HG03460 (cell line): ENCODE data around the gene IDH2.

Experiments used
- ATAC-seq: cut with Tn5 transposase; IDR thresholded peaks from one replicate; pipeline ENCODE4 v1.9.1; 2021; ENCODE audit not compliant: unreplicated experiment

The IDH2 gene

DNA sequence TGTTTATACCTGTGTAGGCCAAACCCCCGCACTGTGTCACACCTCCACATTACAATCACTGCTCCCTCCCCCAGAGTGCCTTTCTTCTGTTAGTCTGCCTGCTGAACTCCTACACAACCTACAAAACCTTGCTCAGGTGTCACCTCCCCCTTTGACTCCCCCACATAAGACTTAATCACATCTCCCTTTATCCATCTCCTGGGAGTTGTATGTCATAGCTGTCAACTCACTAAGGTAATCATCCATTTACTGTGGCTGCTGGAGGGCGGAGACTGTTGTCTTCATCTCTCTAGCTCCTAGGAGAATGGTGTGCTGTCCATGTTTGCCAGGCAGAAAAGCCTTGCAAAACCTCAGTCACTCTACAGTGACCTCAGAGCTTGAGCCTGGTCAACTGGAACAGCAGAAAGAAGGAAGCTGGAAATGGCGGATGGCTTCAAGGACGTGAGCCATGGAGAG, 57.3 kb downstream of the IDH2 start:
- no peak for ATAC-seq

DNA sequence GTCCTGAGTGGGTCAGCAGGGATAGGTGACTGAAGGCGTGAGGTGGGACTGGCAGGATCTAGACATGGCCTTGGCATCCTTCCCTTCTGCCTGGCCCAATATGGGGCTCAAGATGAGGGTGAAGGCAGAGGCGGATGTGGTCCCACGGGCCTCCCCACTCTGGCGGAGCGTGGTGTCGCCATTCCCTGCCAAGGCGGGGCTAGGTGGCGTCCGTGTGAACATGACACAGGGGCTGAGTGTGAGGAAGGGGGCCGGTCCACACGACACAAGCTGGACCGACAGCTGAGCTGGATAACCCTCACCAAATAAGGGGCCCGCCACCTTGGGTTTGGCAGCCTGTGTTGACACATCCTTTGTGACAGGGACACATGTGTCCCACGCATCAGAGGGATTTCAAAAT, 58.1 kb downstream of the IDH2 start:
- ATAC-seq, result no peak

DNA sequence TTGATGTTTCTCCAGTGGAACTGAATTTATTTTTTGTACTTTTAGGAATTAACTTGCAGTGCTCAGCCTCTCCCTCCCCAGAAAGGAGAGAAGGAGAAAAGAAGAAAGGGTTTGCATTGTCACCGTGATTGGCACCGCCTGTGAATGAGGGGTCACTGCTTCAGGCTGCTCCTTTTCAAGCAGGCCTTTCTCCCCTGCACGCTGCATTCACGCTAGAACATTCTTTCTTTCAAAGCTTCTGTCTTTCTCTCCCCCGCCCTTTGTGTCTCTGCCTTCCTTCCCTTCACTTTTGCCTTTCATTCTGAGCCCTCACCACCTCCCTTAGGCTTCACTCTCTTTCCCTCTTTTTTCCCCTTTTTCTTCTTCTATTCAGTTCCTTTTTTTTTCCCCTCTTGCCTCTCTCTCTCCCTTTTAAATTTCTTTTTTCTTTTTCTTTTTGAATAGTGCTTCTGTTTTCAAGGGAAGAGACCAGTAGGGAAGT, 58.7 kb downstream of the IDH2 start:
- ATAC-seq, result no peak

DNA sequence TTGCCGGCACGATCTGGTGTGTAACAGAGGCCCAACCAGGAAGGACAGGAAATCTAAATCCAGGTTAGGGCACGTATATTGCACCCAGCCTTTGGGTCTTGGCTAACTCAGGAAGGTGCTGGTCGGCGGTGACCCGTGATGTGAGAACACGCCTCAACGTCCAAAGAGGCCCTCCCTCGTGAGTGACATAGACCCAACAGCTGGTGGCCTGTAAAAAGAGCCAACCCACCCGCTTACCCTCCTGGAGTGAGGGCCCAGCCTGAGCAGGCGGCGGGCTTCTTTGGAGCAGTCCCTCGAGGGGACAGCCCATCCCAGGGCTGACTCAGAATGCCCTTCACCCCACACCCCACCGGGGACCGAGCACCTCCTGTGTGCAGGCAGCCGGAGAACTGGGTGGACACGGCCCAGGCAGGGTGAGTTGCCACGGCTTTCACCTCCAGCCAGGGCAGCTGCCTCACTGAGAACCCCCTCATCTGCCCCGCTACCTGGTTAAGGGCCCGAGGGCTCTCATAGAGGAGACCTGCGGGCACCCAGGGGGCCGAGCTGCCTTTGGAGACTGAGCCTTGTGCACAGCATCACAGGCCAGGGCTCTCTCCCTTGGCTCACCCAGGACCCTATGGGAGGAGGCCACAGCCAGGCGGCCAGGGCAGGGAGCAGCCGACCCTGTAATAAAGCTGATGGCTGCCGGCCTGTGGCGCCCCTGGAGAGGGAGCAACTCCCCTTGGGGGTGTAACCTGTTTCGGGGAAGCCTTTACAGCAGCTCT, 59.3 kb downstream of the IDH2 start:
- ATAC-seq, result no peak

DNA sequence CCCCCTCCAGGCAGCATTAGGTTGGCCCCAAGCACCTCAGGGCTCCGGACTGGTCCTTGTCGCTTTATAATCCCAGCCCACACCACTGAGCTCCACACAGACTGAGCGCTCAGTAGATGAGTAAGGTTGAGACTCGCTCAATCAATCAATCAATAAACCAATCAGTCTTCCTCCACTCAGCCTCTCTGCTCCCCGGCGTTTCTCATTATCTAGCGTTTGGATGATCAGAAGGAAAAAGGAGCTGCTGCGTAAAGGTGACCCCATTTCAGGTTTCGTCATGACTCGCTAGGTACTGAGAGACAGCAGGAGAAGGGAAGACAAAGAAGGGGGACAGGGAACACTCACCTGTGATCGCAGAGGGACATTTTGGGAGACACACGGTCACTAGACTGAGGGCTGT, 59.9 kb downstream of the IDH2 start:
- ATAC-seq, result no peak

DNA sequence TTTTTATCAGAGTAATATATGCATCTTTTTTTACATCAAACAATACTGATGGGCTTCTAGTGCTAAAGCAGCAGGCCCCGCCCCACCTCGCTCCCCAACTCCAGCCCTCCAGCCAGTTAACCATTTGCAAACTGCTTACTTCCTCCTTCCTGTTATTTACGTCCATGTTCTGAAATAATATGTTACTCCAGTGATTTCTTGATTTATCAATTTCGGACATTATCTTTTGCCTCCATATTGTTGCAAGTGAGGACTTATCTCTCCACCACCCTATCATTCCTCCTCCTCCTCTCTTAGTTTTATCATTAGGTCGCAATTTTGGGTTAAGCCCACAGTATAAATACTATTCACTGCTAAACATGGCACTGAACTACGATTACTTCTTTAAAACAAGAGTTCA, 61.6 kb downstream of the IDH2 start:
- no peak for ATAC-seq

DNA sequence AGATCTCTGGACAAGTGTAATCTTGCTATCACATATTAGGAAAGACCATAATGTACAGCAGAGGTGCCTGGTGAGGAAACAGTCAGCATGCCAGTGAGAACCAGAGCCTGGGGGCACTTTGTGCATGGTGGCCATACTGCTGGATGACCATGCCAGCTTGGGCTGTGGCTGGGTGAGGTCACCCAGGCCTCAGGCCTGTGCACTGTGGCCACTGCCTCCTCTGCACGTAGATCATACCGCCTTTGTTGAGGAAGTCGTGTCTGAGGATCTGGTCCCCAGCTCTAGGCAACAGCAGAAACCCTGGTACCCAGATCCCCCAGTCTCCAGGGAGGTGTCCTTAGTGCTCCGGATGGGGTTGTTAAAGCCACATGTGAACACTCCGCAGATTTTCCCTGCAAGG, 62.3 kb downstream of the IDH2 start:
- ATAC-seq, result no peak

DNA sequence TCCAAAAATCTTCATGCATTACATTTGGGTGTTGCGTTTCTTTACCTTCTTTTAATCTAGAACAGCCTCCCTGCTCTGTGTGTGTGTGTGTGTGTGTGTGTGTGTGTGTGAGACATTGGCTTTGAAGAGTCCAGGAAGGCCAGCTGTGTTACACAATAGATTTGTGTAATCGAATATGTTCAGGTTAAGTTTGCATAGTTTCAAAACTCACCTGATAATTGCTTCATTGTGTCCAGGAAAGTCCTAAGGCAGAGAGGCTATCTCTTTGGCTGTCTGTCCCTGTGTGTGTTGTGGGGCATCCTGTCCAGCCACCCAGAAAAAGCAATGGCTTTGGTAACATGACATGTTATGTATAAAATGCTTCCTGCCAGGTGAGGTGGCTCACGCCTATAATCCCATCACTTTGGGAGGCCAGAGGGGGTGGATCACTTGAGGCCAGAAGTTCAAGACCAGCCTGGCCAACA, 63.6 kb downstream of the IDH2 start:
- no peak for ATAC-seq

DNA sequence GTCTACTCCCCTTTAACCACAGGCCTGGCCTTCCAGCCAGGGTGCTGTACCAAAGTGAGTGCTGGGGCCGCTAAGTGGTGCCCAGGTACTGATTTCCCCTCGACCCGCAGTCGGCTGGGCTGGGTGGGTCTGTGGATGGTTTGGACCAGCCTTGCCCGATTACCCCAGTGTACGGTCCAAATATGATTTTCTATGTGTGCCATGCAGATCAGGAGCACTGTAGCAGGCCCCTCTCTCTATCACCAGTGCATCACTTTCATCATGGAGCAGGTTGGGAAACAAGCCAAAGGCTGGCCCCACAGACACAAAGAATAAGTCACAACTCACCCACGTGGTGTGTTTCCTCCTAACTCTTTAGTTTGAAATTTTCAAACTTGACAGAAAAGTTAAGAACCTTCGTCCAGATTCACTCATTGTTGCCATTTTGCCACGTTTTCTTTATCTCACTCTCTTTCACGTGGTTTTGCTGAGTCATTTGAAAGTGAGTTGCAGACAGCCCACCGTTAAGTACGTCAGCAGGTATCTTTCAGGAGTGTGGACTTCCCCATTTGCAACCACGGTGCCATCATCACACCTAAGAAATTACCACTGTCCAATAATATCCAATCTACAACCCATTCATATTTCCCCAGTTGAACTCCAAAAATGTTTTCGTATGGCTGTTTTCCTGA, 64.2 kb downstream of the IDH2 start:
- ATAC-seq, result no peak

DNA sequence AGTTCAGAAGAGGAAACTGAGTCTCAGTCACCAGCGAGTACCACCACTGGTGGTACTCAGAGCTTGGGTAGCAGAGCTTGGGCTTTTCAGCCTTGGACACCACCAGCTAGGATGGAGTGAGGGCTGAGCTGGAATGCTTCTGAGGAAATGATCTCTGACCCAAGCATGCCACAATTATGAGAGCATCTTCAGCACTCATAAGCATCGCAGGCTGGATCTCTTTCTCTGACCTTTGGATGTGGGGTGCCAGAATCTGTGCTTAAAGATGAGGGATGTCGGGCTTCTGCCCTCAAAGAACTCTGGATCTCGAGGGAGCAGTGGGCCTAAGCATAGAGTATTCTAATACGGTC, 64.8 kb downstream of the IDH2 start:
- no peak for ATAC-seq

DNA sequence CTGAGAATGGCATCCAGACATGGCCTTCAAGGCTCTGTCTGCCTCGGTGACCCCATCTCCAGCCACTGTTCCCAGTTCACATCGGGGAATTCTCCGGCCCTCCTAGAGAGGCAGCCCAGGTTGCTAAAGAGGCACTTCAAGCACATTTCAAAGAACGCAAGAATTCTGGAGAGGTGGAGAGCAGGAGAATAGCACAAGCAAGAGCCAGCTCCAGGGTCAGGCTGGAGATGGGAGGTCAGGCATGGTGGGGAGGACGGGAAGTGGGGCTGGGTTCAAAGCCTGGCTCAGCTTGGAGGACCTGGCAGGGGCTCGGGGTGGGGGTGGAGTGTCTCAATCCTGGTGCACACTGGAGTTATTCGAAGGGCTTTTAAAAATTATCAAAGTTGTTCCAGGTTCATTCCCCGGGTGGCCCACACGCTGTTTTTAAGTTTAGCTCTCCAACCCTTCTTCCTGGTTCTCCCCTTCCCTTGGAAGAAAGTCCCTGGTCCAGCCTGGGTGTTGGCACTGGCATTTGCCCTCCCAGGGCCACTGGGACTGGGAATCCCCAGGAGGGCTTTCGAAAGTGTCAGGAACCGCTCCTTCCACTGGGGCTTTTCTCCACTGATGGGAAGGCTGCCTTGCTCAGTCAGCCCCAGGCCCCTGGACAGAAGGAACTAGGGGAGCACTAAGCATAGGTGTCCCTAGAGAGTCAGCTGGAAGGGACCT, 65.3 kb downstream of the IDH2 start:
- ATAC-seq, result no peak

DNA sequence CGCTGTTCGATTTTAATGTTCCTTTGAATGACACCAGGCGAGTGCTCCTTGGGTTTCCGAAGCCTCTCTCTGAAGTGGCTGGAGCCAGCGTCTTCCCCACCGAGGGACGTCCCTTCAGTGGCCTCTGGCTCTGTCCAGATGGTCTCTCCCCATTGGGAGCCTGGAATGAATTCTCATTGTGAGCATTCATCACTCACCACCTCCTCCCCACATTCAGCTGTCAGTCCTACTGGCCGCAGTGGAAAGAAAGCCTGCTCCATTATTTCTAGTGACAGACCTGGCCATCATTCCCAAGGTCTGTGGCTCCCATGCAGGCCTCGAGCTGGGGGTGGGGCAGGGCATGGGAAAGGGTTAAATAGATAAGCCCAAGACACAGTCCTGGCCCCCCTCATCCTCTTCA, 65.9 kb downstream of the IDH2 start:
- ATAC-seq, result no peak

DNA sequence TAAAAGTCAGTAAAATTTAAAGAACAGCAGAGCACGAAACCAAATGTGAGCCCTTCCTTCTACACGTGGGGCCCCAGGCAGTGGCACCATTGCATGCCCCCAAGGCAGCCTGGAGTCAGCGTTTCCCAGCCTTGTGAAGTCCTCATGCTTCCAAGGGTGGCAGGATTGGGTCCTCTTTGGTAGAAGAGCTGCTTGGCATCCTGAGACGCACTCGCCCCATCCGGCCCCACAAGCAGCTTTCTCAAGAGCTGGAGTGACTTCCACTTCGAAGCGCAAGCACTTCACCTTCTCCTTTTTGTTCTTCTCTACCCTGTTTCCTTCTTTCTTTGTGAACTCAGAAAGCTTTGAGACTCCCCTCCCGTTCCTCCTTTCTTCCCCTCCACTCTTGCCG, 66.4 kb downstream of the IDH2 start:
- no peak for ATAC-seq

DNA sequence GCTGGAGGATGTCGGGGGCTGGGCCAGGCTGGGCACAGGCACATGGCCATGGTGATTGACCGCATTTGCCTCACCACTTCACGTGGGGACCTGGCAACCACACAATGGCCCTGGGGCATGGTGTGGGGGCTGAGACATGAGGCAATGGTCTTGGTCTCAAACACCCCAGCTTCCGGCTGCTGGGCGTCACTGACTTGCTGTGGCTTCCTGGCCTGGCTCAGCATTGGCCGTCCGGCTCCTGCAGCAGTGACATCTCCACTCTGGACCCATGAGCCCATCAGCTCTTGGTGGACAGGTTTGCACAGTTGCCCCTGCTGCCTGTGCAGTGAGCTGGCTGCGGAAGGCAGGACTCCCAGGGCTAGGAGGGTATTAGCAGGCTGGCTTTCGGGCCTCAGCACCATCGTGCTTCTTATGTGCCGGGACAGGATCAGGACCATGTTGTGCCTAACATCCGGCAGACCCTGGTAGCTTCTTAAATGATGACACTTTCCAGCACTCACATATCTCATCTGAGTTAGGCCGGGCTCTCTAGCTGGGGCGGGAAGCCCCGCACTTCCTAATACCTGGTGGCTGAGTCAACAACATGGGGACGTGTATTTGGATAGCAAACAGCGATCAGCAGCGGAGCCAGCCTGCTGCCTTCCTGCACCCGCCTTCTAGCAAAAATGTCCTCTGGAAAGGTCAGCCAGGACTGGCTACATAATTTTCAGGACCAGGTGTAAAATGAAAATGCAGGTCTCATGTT, 67.0 kb downstream of the IDH2 start:
- no peak for ATAC-seq

DNA sequence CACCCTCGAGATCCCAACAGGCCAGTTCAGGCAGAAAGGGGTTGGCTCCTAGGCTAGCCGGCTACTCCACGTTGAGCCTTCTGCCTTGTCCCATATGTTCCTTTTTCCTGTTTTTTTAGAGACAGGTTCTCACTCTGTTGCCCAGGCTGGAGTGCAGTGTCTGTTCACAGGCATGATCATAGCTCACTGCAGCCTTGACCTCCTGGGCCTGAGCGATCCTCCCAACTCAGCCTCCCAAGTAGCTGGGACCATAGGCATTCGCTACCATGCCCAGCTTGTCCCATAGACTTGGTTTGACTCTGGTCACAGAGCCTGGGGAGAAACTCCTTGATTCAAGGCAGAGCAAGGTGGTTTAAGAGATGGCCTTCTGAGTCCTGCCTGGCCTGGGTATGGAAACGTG, 68.8 kb downstream of the IDH2 start:
- ATAC-seq, result no peak
